Calu3 (cell line): ENCODE measurements around the gene TNS1. TPM values are rescaled to one million over a fixed set of nuclear protein-coding genes. Genes with fewer than 3 reads are reported as not detected.

ENCODE experiments used
- BruUV-seq: library from RNA; stranded (reverse); fragments of 400-500 nt; replicated peaks from 2 replicates; lab custom pipeline; 2021; lab: Mats Ljungman, UMichigan
- CTCF ChIA-PET: fragments of 300-600 bp; sonication (Branson Sonifier 250); formaldehyde crosslinking; loops from one replicate; lab custom pipeline; 2022; ENCODE audit warnings: antibody characterized with exemption; lab: Charles Lee
- DNase-seq: peaks from one replicate; pipeline ENCODE4 v3.0.0; 2022
- H3K27ac Mint-ChIP-seq: one replicate; pipeline ENCODE4 v1.8.0; 2022; ENCODE audit warnings: mixed read lengths; ENCODE audit not compliant: unreplicated experiment
- H3K27me3 Mint-ChIP-seq: one replicate; pipeline ENCODE4 v1.8.0; 2022; ENCODE audit warnings: mixed read lengths; ENCODE audit not compliant: unreplicated experiment
- H3K36me3 Mint-ChIP-seq: one replicate; pipeline ENCODE4 v1.8.0; 2022; ENCODE audit warnings: mild to moderate bottlenecking, moderate library complexity, mixed read lengths; ENCODE audit not compliant: insufficient read depth, unreplicated experiment
- H3K4me1 Mint-ChIP-seq: one replicate; pipeline ENCODE4 v1.8.0; 2022; ENCODE audit warnings: mild to moderate bottlenecking, low read depth, mixed read lengths; ENCODE audit not compliant: unreplicated experiment
- H3K4me3 Mint-ChIP-seq: one replicate; pipeline ENCODE4 v1.8.0; 2022; ENCODE audit warnings: mild to moderate bottlenecking, low read depth, moderate library complexity, mixed read lengths; ENCODE audit not compliant: unreplicated experiment
- H3K9me3 Mint-ChIP-seq: one replicate; pipeline ENCODE4 v1.8.0; 2022; ENCODE audit warnings: low read depth, mixed read lengths; ENCODE audit not compliant: unreplicated experiment
- CTCF ChIP-seq: fragments of 200-600 bp; IDR thresholded peaks from one replicate; pipeline ENCODE4 v1.8.0; 2022; ENCODE audit warnings: antibody characterized with exemption; ENCODE audit not compliant: unreplicated experiment
- intact Hi-C: fragments of 100-400 bp; cut with micrococcal nuclease; formaldehyde crosslinking; loops from one replicate; pipeline ENCODE4 v1.10.0; 2022; ENCODE audit not compliant: unreplicated experiment
- total RNA-seq: library from RNA; stranded (reverse); gene quantifications from 2 replicates; pipeline ENCODE4 v1.2.3, GENCODE V29; 2022

The TNS1 gene
- total RNA-seq, 1 experiment from 2014 or later = 2.2 TPM

- H3K36me3 Mint-ChIP-seq = no peaks in the 10 kb centered on the region
- intact Hi-C loops = no loop called here
- no peak overlapping the region for H3K4me3 Mint-ChIP-seq
- BruUV-seq = no TSS peak
- no peaks in the 10 kb centered on the region for H3K9me3 Mint-ChIP-seq
- peaks cover 36% of the 10 kb centered on the region for H3K27me3 Mint-ChIP-seq
- CTCF ChIA-PET = no interaction called here
- no peak for TF ChIP-seq CTCF
- no peak for DNase-seq
- no peak overlapping the region for H3K27ac Mint-ChIP-seq
- H3K4me1 Mint-ChIP-seq = peaks cover 6% of the 10 kb centered on the region
Measured at GRCh38 chr2:217979151-217979811, 23.5 kb downstream of the TNS1 start.

GRCh38 chr2:217978536-217979150, 24.2 kb downstream of the TNS1 start:
- intact Hi-C loops = no loop called here
- Mint-ChIP-seq H3K4me3 (no peak overlapping the region), H3K36me3 (no peaks in the 10 kb centered on the region), H3K4me1 (peaks cover 6% of the 10 kb centered on the region), H3K27ac (no peak overlapping the region), H3K27me3 (peaks cover 36% of the 10 kb centered on the region), H3K9me3 (no peaks in the 10 kb centered on the region)
- DNase-seq = no peak
- no peak for TF ChIP-seq CTCF
- CTCF ChIA-PET = interaction anchor here (0.7 kb wide), 1 partner anchor 152 kb away, joined by 3 read pairs; no protein-coding TSS in a partner anchor
- no TSS peak for BruUV-seq

- Mint-ChIP-seq H3K9me3 (no peaks in the 10 kb centered on the region), H3K27ac (no peak overlapping the region), H3K4me1 (peaks cover 6% of the 10 kb centered on the region), H3K27me3 (peaks cover 36% of the 10 kb centered on the region), H3K4me3 (no peak overlapping the region), H3K36me3 (no peaks in the 10 kb centered on the region)
- no peak for DNase-seq
- TF ChIP-seq CTCF = no peak
- intact Hi-C loops = no loop called here
- CTCF ChIA-PET = interaction anchor here (0.7 kb wide), 2 partner anchors 16 to 152 kb away, joined by 3 read pairs; no protein-coding TSS in a partner anchor
- BruUV-seq = no TSS peak
Measured at GRCh38 chr2:217977840-217978535, 24.8 kb downstream of the TNS1 start.

- CTCF ChIA-PET = no interaction called here
- H3K27me3 Mint-ChIP-seq = peaks cover 29% of the 10 kb centered on the region
- BruUV-seq = no TSS peak
Measured at GRCh38 chr2:217976301-217976700, 26.5 kb downstream of the TNS1 start.

More at GRCh38 chr2:217976301-217976700, 26.5 kb downstream of the TNS1 start:
- Mint-ChIP-seq H3K4me3 (no peak overlapping the region), H3K36me3 (no peaks in the 10 kb centered on the region), H3K9me3 (no peaks in the 10 kb centered on the region), H3K4me1 (peaks cover 6% of the 10 kb centered on the region), H3K27ac (no peak overlapping the region)
- DNase-seq = no peak
- TF ChIP-seq CTCF = no peak
- intact Hi-C loops = no loop called here
